DMS53 treated with DMSO at 0.1 percent for 48 hours (cell line): ENCODE results near the gene ANKRD10.
A peak's percentile ranks its signal among the peaks of the same experiment; 100 is the strongest.

Experiments
- DNase-seq: peaks from one replicate; lab custom pipeline; 2025; ENCODE audit not compliant: unreplicated experiment; lab: John Stamatoyannopoulos, UW

ANKRD10 gene

GRCh38 chr13:110944968-110945927 is 30.4 kb upstream of the ANKRD10 start:
- DNase-seq, result no peak

GRCh38 chr13:110944121-110944967 is 29.5 kb upstream of the ANKRD10 start:
- DNase-seq, result peak; percentile 0

- no peak for DNase-seq
Observed at GRCh38 chr13:110942248-110942981, 27.5 kb upstream of the ANKRD10 start.

GRCh38 chr13:110938662-110939421 is 24.0 kb upstream of the ANKRD10 start:
- no peak for DNase-seq

GRCh38 chr13:110937511-110938285 is 22.8 kb upstream of the ANKRD10 start:
- DNase-seq, result no peak

GRCh38 chr13:110936519-110936918 is 21.6 kb upstream of the ANKRD10 start:
- DNase-seq, result no peak

- no peak for DNase-seq
Observed at GRCh38 chr13:110932588-110932987, 17.7 kb upstream of the ANKRD10 start.

- DNase-seq, result no peak
Observed at GRCh38 chr13:110929104-110929777, 14.4 kb upstream of the ANKRD10 start.

GRCh38 chr13:110925023-110925612 is 10.2 kb upstream of the ANKRD10 start:
- no peak for DNase-seq

GRCh38 chr13:110924639-110924934 is 9.7 kb upstream of the ANKRD10 start:
- DNase-seq, result no peak

GRCh38 chr13:110923777-110924638 is 9.1 kb upstream of the ANKRD10 start:
- no peak for DNase-seq

GRCh38 chr13:110923086-110923485 is 8.2 kb upstream of the ANKRD10 start:
- no peak for DNase-seq

GRCh38 chr13:110922506-110922905 is 7.6 kb upstream of the ANKRD10 start:
- DNase-seq, result no peak

- no peak for DNase-seq
Observed at GRCh38 chr13:110921695-110922094, 6.8 kb upstream of the ANKRD10 start.

GRCh38 chr13:110921209-110921608 is 6.3 kb upstream of the ANKRD10 start:
- no peak for DNase-seq

- DNase-seq, result no peak
Observed at GRCh38 chr13:110920038-110920437, 5.2 kb upstream of the ANKRD10 start.

GRCh38 chr13:110916301-110917142 is 1.7 kb upstream of the ANKRD10 start:
- DNase-seq, result no peak
